Pericardium fibroblast (primary cell): Measurements from ENCODE around the gene CYP4F11. TPM values are rescaled to one million over a fixed set of nuclear protein-coding genes. Genes with fewer than 3 reads are reported as not detected.

Experiments
- total RNA-seq: library from RNA; depleted of rRNA; stranded (reverse); fragments of >200 nt; gene quantifications from 2 replicates; pipeline ENCODE4 v1.2.3, GENCODE V29; 2015

The CYP4F11 gene
- not detected in 2 replicates for total RNA-seq

GRCh38 chr19:15934332-15935078, at the start of gene CYP4F11:
TSS of gene CYP4F11 (minus strand) at chr19:15934529. CDS start at chr19:15934408, 121 bp downstream.

GRCh38 chr19:15948223-15949058, 14.1 kb upstream of the CYP4F11 start, which contains the start of gene OR10H4:
TSS of gene OR10H4 (plus strand) at chr19:15949008. CDS start at chr19:15949008, 0 bp downstream.

GRCh38 chr19:15897738-15898276, 36.5 kb downstream of the CYP4F11 start, which contains the start of gene CYP4F2:
TSS of gene CYP4F2 (minus strand) at chr19:15898074. CDS start at chr19:15897611, 463 bp downstream.

Other genes starting within 250 kb of the CYP4F11 start
- not detected in 2 replicates for gene OR10H2, start 206.5 kb downstream of the CYP4F11 start, total RNA-seq
- gene OR10H3, start 196.5 kb downstream of the CYP4F11 start, total RNA-seq, result not detected in 2 replicates
- gene OR10H5, start 146.9 kb downstream of the CYP4F11 start, total RNA-seq, result not detected in 2 replicates
- gene OR10H1, start 118.9 kb downstream of the CYP4F11 start, total RNA-seq, result not detected in 2 replicates
- gene CYP4F2, start 36.5 kb downstream of the CYP4F11 start, total RNA-seq, result not detected in 2 replicates
- gene OR10H4, start 14.5 kb upstream of the CYP4F11 start, total RNA-seq, result not detected in 2 replicates
- 586 and 1,159 TPM in 2 replicates for gene TPM4, start 142.0 kb upstream of the CYP4F11 start, total RNA-seq
- 49.1 and 60.1 TPM in 2 replicates for gene RAB8A, start 177.4 kb upstream of the CYP4F11 start, total RNA-seq
- not detected in 2 replicates for gene HSH2D, start 209.2 kb upstream of the CYP4F11 start, total RNA-seq
- gene CIB3, start 239.0 kb upstream of the CYP4F11 start, total RNA-seq, result not detected in 2 replicates